ENCODE results near the gene FAM111A.
"Not testable (repeated sequence)": the region's sequence is repeated elsewhere in the genome, so short reads cannot be mapped to it uniquely, and the experiment has no call there.

The FAM111A gene

GRCh38 chr11:59142530-59143507 lies at the start of gene FAM111A:
Gene FAM111A, plus strand, starts transcription at chr11:59142856. Its CDS starts 6,017 bp downstream, at chr11:59148873.
- peak; percentile 93 to 94 (median 94) for DNase-seq

- DNase-seq: not testable (repeated sequence)
Observed at GRCh38 chr11:59093576-59093975, 49.1 kb upstream of the FAM111A start.

GRCh38 chr11:59095225-59095624 lies 47.4 kb upstream of the FAM111A start:
- DNase-seq: not testable (repeated sequence)

- not testable (repeated sequence) for DNase-seq
Observed at GRCh38 chr11:59095972-59096575, 46.6 kb upstream of the FAM111A start.

GRCh38 chr11:59097113-59097708 lies 45.4 kb upstream of the FAM111A start:
- DNase-seq: peak; percentile 70 to 84 (median 81)

GRCh38 chr11:59097938-59098337 lies 44.7 kb upstream of the FAM111A start:
- not testable (repeated sequence) for DNase-seq

GRCh38 chr11:59102259-59102765 lies 40.3 kb upstream of the FAM111A start:
- peak; percentile 75 to 83 (median 81) for DNase-seq

- DNase-seq: peak; percentile 87 to 91 (median 90)
Observed at GRCh38 chr11:59106363-59107336, 36.0 kb upstream of the FAM111A start, which contains the start of gene FAM111B. Gene FAM111B, plus strand, starts transcription at chr11:59107237. Its CDS starts 2,389 bp downstream, at chr11:59109626.

GRCh38 chr11:59107721-59108120 lies 34.9 kb upstream of the FAM111A start:
- DNase-seq: not testable (repeated sequence)

GRCh38 chr11:59112494-59112893 lies 30.2 kb upstream of the FAM111A start:
- DNase-seq: no peak

- DNase-seq: no peak
Observed at GRCh38 chr11:59114344-59114743, 28.3 kb upstream of the FAM111A start.

GRCh38 chr11:59115553-59115952 lies 27.1 kb upstream of the FAM111A start:
- DNase-seq: no peak

GRCh38 chr11:59117774-59118173 lies 24.9 kb upstream of the FAM111A start:
- no peak for DNase-seq

- DNase-seq: no peak
Observed at GRCh38 chr11:59119826-59120225, 22.8 kb upstream of the FAM111A start.

GRCh38 chr11:59135648-59136461 lies 6.8 kb upstream of the FAM111A start:
- peak; percentile 80 to 89 (median 85) for DNase-seq

- not testable (repeated sequence) for DNase-seq
Observed at GRCh38 chr11:59136551-59136950, 6.1 kb upstream of the FAM111A start.

- DNase-seq: no peak
Observed at GRCh38 chr11:59137190-59137589, 5.5 kb upstream of the FAM111A start.

- DNase-seq: no peak
Observed at GRCh38 chr11:59138643-59139042, 4.0 kb upstream of the FAM111A start.

- no peak for DNase-seq
Observed at GRCh38 chr11:59141191-59141590, 1.5 kb upstream of the FAM111A start.

- no peak for DNase-seq
Observed at GRCh38 chr11:59141673-59142460, 789 bp upstream of the FAM111A start.

Measured in suppressor macrophage treated with lipopolysaccharide for 1 hour (primary cell).